Testis (tissue), 2 donors: ENCODE results near the gene SCG3.

Experiments used
- POLR2A ChIP-seq: fragments of 450-650 bp; IDR thresholded peaks from one replicate; pipeline ENCODE4 v1.6.1; 2017; ENCODE audit warnings: antibody characterized with exemption, mild to moderate bottlenecking, moderate library complexity
- TF ChIP-seq, protein P1 (sequence below), 3 experiments: fragments of 450-650 bp in 2 of 3; fragments of 200-600 bp in 1 of 3; sonication (generic) in 1 of 3; IDR thresholded peaks; one replicate each; pipeline ENCODE4 v1.5.1; 2016 to 2019; ENCODE audit warnings: antibody characterized with exemption in 3 of 3, mild to moderate bottlenecking in 2 of 3, moderate library complexity in 1 of 3

DNA sequence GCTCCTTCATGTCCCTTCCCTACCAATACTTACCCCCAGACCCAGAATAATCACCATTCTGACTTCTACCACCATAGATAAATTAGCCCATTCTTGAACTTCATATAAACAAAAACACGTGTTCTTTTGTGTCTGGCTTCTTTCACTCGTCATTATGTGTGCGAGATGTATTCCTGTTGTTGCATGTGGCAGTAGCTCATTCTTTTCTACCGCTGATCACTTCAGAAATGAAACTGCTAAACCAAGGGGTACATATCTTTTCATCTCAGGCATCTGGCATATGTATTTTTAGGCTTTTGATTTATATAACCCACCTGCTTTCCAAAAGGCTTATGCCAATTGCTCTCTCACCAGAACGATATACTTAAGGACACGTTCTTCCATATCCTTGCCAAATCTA lies 13.8 kb upstream of the SCG3 start:
- TF ChIP-seq, protein P1, sequence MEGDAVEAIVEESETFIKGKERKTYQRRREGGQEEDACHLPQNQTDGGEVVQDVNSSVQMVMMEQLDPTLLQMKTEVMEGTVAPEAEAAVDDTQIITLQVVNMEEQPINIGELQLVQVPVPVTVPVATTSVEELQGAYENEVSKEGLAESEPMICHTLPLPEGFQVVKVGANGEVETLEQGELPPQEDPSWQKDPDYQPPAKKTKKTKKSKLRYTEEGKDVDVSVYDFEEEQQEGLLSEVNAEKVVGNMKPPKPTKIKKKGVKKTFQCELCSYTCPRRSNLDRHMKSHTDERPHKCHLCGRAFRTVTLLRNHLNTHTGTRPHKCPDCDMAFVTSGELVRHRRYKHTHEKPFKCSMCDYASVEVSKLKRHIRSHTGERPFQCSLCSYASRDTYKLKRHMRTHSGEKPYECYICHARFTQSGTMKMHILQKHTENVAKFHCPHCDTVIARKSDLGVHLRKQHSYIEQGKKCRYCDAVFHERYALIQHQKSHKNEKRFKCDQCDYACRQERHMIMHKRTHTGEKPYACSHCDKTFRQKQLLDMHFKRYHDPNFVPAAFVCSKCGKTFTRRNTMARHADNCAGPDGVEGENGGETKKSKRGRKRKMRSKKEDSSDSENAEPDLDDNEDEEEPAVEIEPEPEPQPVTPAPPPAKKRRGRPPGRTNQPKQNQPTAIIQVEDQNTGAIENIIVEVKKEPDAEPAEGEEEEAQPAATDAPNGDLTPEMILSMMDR (IDR thresholded peaks at IDR 0.05): no peak
- TF ChIP-seq POLR2A: no peak
